ENCODE data around the gene DNAJA1. TPM values are rescaled to one million over a fixed set of nuclear protein-coding genes. Genes with fewer than 3 reads are reported as not detected.
A peak's percentile ranks its signal among the peaks of the same experiment; 100 is the strongest.

Gene DNAJA1
- total RNA-seq, 2 donors from 2014 or later = 139 to 172 TPM

DNA sequence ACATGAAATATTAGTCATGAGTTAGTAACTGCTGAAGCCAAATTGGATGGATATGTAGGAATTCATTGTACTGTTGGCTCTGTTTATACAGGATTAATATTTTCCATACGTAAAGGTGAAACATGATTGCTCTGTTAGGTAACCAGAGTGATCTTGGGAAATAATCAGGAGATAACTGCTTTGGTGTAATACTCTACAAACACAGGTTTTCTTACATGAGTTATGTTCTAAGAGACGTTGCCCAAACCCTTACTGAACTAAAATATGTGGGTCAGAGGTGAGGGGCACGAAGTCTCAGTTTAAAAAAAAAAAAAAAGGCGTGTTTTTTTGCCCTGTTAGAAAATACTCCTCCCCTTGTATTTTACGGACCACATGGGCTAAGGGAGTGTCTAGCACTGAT lies 7.8 kb downstream of the DNAJA1 start:
- no peaks in the 10 kb centered on the region for H3K4me1 ChIP-seq (ENCODE audit: control insufficient read depth, insufficient read depth, low read length)
- WGBS, 2 experiments (ENCODE audit: insufficient coverage in 1 of 2, insufficient read length in 1 of 2) = 95 to 100% methylated on average over 2 to 5 of the region's 5 CpGs
- no peak overlapping the region for H3K4me3 ChIP-seq (ENCODE audit: low read length)
- Mint-ChIP-seq H3K27ac (peak overlapping the region; percentile 71), H3K4me3 (no peak overlapping the region), H3K36me3 (ENCODE audit: low read depth) (peaks cover 90% of the 10 kb centered on the region), H3K27me3 (ENCODE audit: insufficient read depth) (no peaks in the 10 kb centered on the region), H3K4me1 (peaks cover 7% of the 10 kb centered on the region), H3K9me3 (no peaks in the 10 kb centered on the region)
- H3K27me3 ChIP-seq (ENCODE audit: control insufficient read depth, insufficient read depth, low read length, poor library complexity, severe bottlenecking) = no peaks in the 10 kb centered on the region
- TF ChIP-seq, protein P1, sequence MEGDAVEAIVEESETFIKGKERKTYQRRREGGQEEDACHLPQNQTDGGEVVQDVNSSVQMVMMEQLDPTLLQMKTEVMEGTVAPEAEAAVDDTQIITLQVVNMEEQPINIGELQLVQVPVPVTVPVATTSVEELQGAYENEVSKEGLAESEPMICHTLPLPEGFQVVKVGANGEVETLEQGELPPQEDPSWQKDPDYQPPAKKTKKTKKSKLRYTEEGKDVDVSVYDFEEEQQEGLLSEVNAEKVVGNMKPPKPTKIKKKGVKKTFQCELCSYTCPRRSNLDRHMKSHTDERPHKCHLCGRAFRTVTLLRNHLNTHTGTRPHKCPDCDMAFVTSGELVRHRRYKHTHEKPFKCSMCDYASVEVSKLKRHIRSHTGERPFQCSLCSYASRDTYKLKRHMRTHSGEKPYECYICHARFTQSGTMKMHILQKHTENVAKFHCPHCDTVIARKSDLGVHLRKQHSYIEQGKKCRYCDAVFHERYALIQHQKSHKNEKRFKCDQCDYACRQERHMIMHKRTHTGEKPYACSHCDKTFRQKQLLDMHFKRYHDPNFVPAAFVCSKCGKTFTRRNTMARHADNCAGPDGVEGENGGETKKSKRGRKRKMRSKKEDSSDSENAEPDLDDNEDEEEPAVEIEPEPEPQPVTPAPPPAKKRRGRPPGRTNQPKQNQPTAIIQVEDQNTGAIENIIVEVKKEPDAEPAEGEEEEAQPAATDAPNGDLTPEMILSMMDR (conservative IDR thresholded peaks at IDR 0.05) = no peak
- H3K9ac ChIP-seq (ENCODE audit: extremely low read depth, low read length, poor library complexity, severe bottlenecking) = no peak overlapping the region
- no peak overlapping the region for H3K27ac ChIP-seq (ENCODE audit: low read depth, low read length)
- H3K36me3 ChIP-seq (ENCODE audit: control insufficient read depth, insufficient read depth, low read length) = peaks cover 97% of the 10 kb centered on the region
- H3K9me3 ChIP-seq (ENCODE audit: control insufficient read depth, low read length) = no peaks in the 10 kb centered on the region
- DNase-seq = no peak

DNA sequence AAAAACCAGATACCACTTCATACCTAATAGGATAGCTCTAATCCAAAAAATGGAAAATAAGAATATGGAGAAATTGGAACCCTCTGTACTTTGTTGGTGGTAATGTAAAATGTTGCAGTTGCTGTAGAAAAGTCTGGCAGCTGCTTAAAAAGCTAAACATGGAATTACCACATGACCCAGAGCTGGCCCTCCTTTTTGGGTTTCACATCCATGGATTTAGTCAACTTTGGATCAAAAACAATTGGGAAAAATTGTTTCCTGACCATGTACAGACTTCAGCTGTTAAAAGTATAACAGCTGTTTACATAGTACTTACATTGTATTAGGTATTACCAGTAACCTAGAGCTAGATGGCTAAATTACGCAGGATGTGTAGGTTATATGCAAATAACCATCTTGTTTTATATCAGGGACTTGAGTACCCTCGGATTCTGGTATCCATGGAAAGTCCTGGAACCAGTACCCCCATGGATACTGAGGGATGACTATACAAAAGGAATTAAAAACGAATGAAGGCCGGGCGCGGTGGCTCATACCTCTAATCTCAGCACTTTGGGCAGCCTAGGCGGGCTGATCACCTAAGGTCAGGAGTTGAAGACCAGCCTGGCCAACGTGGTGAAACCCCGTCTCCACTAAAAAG lies 15.8 kb downstream of the DNAJA1 start:
- H3K9me3 Mint-ChIP-seq = no peaks in the 10 kb centered on the region
- no peak overlapping the region for H3K27ac ChIP-seq (ENCODE audit: low read depth, low read length)

DNA sequence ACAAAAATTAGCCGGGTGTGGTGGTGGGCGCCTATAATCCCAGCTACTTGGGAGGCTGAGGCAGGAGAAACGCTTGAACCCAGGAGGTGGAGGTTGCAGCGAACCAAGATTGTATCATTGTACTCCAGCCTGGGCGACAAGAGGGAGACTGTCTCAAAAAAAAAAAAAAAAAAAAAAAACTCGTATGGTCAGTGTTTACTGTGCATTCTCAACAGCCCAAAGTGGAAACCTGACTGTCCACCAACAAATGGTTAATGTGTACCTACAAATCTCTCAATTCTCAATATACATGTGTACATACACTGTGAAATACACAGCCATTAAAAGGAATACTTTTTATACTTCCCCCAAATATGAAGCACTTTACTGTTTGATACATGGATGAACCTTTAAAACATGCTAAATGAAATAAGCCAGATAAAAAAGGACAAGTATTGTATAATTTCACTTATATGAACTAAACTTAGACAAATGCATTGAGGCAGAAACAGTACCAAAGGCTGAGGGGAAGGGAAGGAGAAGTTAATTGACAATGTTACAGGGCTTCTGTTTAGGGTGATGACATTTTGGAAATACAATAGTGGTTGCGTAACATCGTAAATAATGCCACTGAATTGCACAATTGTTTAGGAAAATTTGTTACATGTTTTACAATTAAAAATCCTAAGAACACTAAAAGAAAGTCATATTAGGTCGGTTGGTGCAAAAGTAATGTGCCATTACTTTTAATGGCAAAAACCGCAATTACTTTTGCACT lies 16.5 kb downstream of the DNAJA1 start:
- H3K27me3 Mint-ChIP-seq (ENCODE audit: insufficient read depth) = no peaks in the 10 kb centered on the region
- Histone ChIP-seq H3K9ac (ENCODE audit: extremely low read depth, low read length, poor library complexity, severe bottlenecking) (no peak overlapping the region), H3K4me1 (ENCODE audit: control insufficient read depth, insufficient read depth, low read length) (no peaks in the 10 kb centered on the region), H3K27me3 (ENCODE audit: control insufficient read depth, insufficient read depth, low read length, poor library complexity, severe bottlenecking) (no peaks in the 10 kb centered on the region), H3K36me3 (ENCODE audit: control insufficient read depth, insufficient read depth, low read length) (peaks cover 48% of the 10 kb centered on the region), H3K4me3 (ENCODE audit: low read length) (no peak overlapping the region), H3K27ac (ENCODE audit: low read depth, low read length) (no peak overlapping the region), H3K9me3 (ENCODE audit: control insufficient read depth, low read length) (no peaks in the 10 kb centered on the region)
- no peak overlapping the region for H3K27ac Mint-ChIP-seq
- H3K4me3 Mint-ChIP-seq = no peak overlapping the region
- TF ChIP-seq, protein P1 (conservative IDR thresholded peaks at IDR 0.05) = no peak
- WGBS, 2 experiments (ENCODE audit: insufficient coverage in 1 of 2, insufficient read length in 1 of 2) = 92 to 97% methylated on average over 6 to 9 of the region's 10 CpGs
- peaks cover 18% of the 10 kb centered on the region for H3K4me1 Mint-ChIP-seq
- peaks cover 34% of the 10 kb centered on the region for H3K36me3 Mint-ChIP-seq (ENCODE audit: low read depth)
- no peaks in the 10 kb centered on the region for H3K9me3 Mint-ChIP-seq
- no peak for DNase-seq

More for the DNA sequence above, 15.8 kb downstream of the DNAJA1 start:
- TF ChIP-seq, protein P1 (conservative IDR thresholded peaks at IDR 0.05) = no peak
- Histone ChIP-seq H3K36me3 (ENCODE audit: control insufficient read depth, insufficient read depth, low read length) (peaks cover 50% of the 10 kb centered on the region), H3K4me3 (ENCODE audit: low read length) (no peak overlapping the region), H3K4me1 (ENCODE audit: control insufficient read depth, insufficient read depth, low read length) (no peaks in the 10 kb centered on the region), H3K27me3 (ENCODE audit: control insufficient read depth, insufficient read depth, low read length, poor library complexity, severe bottlenecking) (no peaks in the 10 kb centered on the region), H3K9me3 (ENCODE audit: control insufficient read depth, low read length) (no peaks in the 10 kb centered on the region), H3K9ac (ENCODE audit: extremely low read depth, low read length, poor library complexity, severe bottlenecking) (no peak overlapping the region)
- Mint-ChIP-seq H3K36me3 (ENCODE audit: low read depth) (peaks cover 36% of the 10 kb centered on the region), H3K4me3 (no peak overlapping the region), H3K4me1 (peaks cover 18% of the 10 kb centered on the region), H3K27ac (no peak overlapping the region), H3K27me3 (ENCODE audit: insufficient read depth) (no peaks in the 10 kb centered on the region)
- no peak for DNase-seq
- WGBS, 2 experiments (ENCODE audit: insufficient coverage in 1 of 2, insufficient read length in 1 of 2) = 94 to 97% methylated on average over 8 to 9 of the region's 9 CpGs

Measured in endodermal cell (in vitro differentiated cells).